HepG2 (cell line): Measurements from ENCODE around the gene SRGAP3. TPM values are rescaled to one million over a fixed set of nuclear protein-coding genes. Genes with fewer than 3 reads are reported as not detected.

Source experiments
- CAMTA2 ChIP-seq: sonication (generic); formaldehyde crosslinking; IDR thresholded peaks from 2 replicates; pipeline ENCODE4 v1.4.0; 2020; ENCODE audit warnings: mild to moderate bottlenecking, missing genetic modification reagents, borderline replicate concordance
- DPF2 ChIP-seq: sonication (generic); formaldehyde crosslinking; IDR thresholded peaks from 2 replicates; pipeline ENCODE4 v1.4.0; 2020; ENCODE audit warnings: mild to moderate bottlenecking, low read depth, missing genetic modification reagents, borderline replicate concordance
- FOXO1 ChIP-seq: sonication (generic); formaldehyde crosslinking; IDR thresholded peaks from 2 replicates; pipeline ENCODE4 v1.4.0; 2020; ENCODE audit warnings: missing genetic modification reagents
- KAT8 ChIP-seq: IDR thresholded peaks from 2 replicates; pipeline ENCODE4 v1.6.1; 2016; ENCODE audit warnings: missing genetic modification reagents, missing compliant biosample characterization
- NAIF1 ChIP-seq: sonication (generic); formaldehyde crosslinking; IDR thresholded peaks from 2 replicates; pipeline ENCODE4 v1.5.0; 2020; ENCODE audit warnings: mild to moderate bottlenecking, missing genetic modification reagents, borderline replicate concordance
- POLR2A ChIP-seq, 2 experiments: IDR thresholded peaks; 2 replicates each; pipeline ENCODE4 v1.6.1; 2011; ENCODE audit warnings: low read depth in 2 of 2, low read length in 2 of 2, mild to moderate bottlenecking in 1 of 2, moderate library complexity in 1 of 2; ENCODE audit not compliant: insufficient read depth in 1 of 2
- PRDM10 ChIP-seq: sonication (generic); formaldehyde crosslinking; IDR thresholded peaks from 2 replicates; pipeline ENCODE4 v1.4.0; 2020; ENCODE audit warnings: low read depth, missing genetic modification reagents
- RAD51 ChIP-seq: fragments of 450-650 bp; IDR thresholded peaks from 2 replicates; pipeline ENCODE4 v1.6.1; 2016; ENCODE audit warnings: borderline replicate concordance
- ZFP82 ChIP-seq: sonication (generic); formaldehyde crosslinking; IDR thresholded peaks from 2 replicates; pipeline ENCODE4 v1.5.1; 2020; ENCODE audit warnings: mild to moderate bottlenecking, missing genetic modification reagents, borderline replicate concordance
- ZKSCAN1 ChIP-seq: fragments of 150-350 bp; IDR thresholded peaks from 2 replicates; pipeline ENCODE4 v1.6.1; 2014; ENCODE audit warnings: low read length
- ZNF10 ChIP-seq: sonication (generic); formaldehyde crosslinking; IDR thresholded peaks from 2 replicates; pipeline ENCODE4 v1.4.0; 2020; ENCODE audit warnings: mild to moderate bottlenecking, low read depth, missing genetic modification reagents, borderline replicate concordance
- ZNF24 ChIP-seq: fragments of 450-650 bp; IDR thresholded peaks from 2 replicates; pipeline ENCODE4 v1.6.1; 2017; ENCODE audit warnings: antibody characterized with exemption, mild to moderate bottlenecking
- ZNF317 ChIP-seq: sonication (generic); formaldehyde crosslinking; IDR thresholded peaks from 2 replicates; pipeline ENCODE4 v1.5.0; 2020; ENCODE audit warnings: mild to moderate bottlenecking, missing genetic modification reagents
- ZNF629 ChIP-seq: sonication (generic); formaldehyde crosslinking; conservative IDR thresholded peaks from 2 replicates; pipeline ENCODE4 v1.5.0; 2020; ENCODE audit warnings: missing genetic modification reagents
- ZNF740 ChIP-seq: sonication (generic); formaldehyde crosslinking; IDR thresholded peaks from 2 replicates; pipeline ENCODE4 v1.4.0; 2020; ENCODE audit warnings: missing genetic modification reagents
- ZZZ3 ChIP-seq: sonication (generic); formaldehyde crosslinking; IDR thresholded peaks from 2 replicates; pipeline ENCODE4 v1.4.0; 2020; ENCODE audit warnings: missing genetic modification reagents, mild to moderate bottlenecking, borderline replicate concordance
- polyA plus RNA-seq, 8 experiments: library from polyadenylated mRNA; depleted of rRNA in 3 of 8; stranded (reverse) in 7 of 8; unstranded in 1 of 8; fragments of >200 nt; fragmentation: Illumina TruSeq in 4 of 8; extraction: Trizol in 4 of 8; gene quantifications; 2 replicates each; pipeline versions ENCODE4 v1.2.1 to v1.2.3, GENCODE V29; 2011 to 2016; ENCODE audit warnings: low read depth in 4 of 8, missing spikeins in 1 of 8, mixed read lengths in 1 of 8; ENCODE audit not compliant: insufficient read depth in 1 of 8
- total RNA-seq, 5 experiments: library from RNA; depleted of rRNA; stranded (reverse); fragments of >200 nt; fragmentation: Illumina TruSeq; extraction: Trizol; gene quantifications; 2 replicates each; pipeline ENCODE4 v1.2.3, GENCODE V29; 2016; ENCODE audit warnings: low read depth in 1 of 5
- TF ChIP-seq, protein P1 (sequence below): sonication (generic); formaldehyde crosslinking; IDR thresholded peaks from 2 replicates; pipeline ENCODE4 v1.4.0; 2020; ENCODE audit warnings: missing genetic modification reagents, mild to moderate bottlenecking, borderline replicate concordance
- TF ChIP-seq, protein P2 (sequence below): sonication (generic); formaldehyde crosslinking; conservative IDR thresholded peaks from 2 replicates; pipeline ENCODE4 v1.4.0; 2020; ENCODE audit warnings: mild to moderate bottlenecking, missing genetic modification reagents, moderate library complexity

The SRGAP3 gene
- total and polyA plus RNA-seq, 2 of the 13 experiments (the other 11 are each of a cell fraction or from before 2014, with no cell fraction given), result 1.2 to 1.4 TPM

- TF ChIP-seq DPF2 (peak; percentile 61; the same call in 1 of the 2 replicates), RAD51 (no peak), NAIF1 (CRISPR knock-in tag) (no peak), PRDM10 (CRISPR knock-in tag) (no peak), ZNF317 (CRISPR knock-in tag) (0 out of 2 replicates have a peak, but pooled peaks have one; percentile 32), FOXO1 (CRISPR knock-in tag) (peak; percentile 69; the same call in 1 of the 2 replicates), ZNF24 (no peak), KAT8 (CRISPR knock-in tag) (peak; percentile 67), ZZZ3 (CRISPR knock-in tag) (no peak), ZKSCAN1 (no peak), ZFP82 (no peak), POLR2A (IDR thresholded peaks at IDR 0.05; ENCODE audit: insufficient read depth in 1 of 2, low read depth in 2 of 2, low read length in 2 of 2) (no peak), ZNF10 (CRISPR knock-in tag) (no peak), ZNF740 (0 out of 2 replicates have a peak, but pooled peaks have one; percentile 21), ZNF629 (CRISPR knock-in tag) (0 out of 2 replicates have a peak, but pooled peaks have one; percentile 32), CAMTA2 (CRISPR knock-in tag) (no peak)
- TF ChIP-seq, protein P1, sequence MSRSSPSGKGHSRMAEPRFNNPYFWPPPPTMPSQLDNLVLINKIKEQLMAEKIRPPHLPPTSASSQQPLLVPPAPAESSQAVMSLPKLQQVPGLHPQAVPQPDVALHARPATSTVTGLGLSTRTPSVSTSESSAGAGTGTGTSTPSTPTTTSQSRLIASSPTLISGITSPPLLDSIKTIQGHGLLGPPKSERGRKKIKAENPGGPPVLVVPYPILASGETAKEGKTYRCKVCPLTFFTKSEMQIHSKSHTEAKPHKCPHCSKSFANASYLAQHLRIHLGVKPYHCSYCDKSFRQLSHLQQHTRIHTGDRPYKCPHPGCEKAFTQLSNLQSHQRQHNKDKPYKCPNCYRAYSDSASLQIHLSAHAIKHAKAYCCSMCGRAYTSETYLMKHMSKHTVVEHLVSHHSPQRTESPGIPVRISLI (CRISPR knock-in tag), result 0 out of 2 replicates have a peak, but pooled peaks have one; percentile 33
- TF ChIP-seq, protein P2, sequence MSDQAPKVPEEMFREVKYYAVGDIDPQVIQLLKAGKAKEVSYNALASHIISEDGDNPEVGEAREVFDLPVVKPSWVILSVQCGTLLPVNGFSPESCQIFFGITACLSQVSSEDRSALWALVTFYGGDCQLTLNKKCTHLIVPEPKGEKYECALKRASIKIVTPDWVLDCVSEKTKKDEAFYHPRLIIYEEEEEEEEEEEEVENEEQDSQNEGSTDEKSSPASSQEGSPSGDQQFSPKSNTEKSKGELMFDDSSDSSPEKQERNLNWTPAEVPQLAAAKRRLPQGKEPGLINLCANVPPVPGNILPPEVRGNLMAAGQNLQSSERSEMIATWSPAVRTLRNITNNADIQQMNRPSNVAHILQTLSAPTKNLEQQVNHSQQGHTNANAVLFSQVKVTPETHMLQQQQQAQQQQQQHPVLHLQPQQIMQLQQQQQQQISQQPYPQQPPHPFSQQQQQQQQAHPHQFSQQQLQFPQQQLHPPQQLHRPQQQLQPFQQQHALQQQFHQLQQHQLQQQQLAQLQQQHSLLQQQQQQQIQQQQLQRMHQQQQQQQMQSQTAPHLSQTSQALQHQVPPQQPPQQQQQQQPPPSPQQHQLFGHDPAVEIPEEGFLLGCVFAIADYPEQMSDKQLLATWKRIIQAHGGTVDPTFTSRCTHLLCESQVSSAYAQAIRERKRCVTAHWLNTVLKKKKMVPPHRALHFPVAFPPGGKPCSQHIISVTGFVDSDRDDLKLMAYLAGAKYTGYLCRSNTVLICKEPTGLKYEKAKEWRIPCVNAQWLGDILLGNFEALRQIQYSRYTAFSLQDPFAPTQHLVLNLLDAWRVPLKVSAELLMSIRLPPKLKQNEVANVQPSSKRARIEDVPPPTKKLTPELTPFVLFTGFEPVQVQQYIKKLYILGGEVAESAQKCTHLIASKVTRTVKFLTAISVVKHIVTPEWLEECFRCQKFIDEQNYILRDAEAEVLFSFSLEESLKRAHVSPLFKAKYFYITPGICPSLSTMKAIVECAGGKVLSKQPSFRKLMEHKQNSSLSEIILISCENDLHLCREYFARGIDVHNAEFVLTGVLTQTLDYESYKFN (CRISPR knock-in tag), result peak; percentile 88
These were observed 45.0 kb downstream of the SRGAP3 start (continued) for GRCh38 chr3:9204253-9204992.
